GM23248 (cell line): ENCODE measurements around the gene DCAF5. TPM values are rescaled to one million over a fixed set of nuclear protein-coding genes. Genes with fewer than 3 reads are reported as not detected.

ENCODE experiments used
- DNase-seq: peaks from one replicate; pipeline ENCODE4 v3.0.0-alpha.2; 2015
- H2AFZ ChIP-seq: fragments of 200-600 bp; sonication (generic); 2 replicates; pipeline ENCODE4 v1.6.1; 2016; ENCODE audit warnings: antibody characterized with exemption
- H3F3A ChIP-seq: fragments of 200-600 bp; sonication (generic); 2 replicates; pipeline ENCODE4 v1.6.1; 2016; ENCODE audit warnings: mild to moderate bottlenecking, antibody characterized with exemption, mixed run types; ENCODE audit not compliant: insufficient read depth
- H3K27ac ChIP-seq: fragments of 200-600 bp; sonication (generic); 2 replicates; pipeline ENCODE4 v1.5.1; 2016; ENCODE audit warnings: mild to moderate bottlenecking
- H3K27me3 ChIP-seq: fragments of 200-600 bp; sonication (generic); replicated peaks from 2 replicates; pipeline ENCODE4 v1.6.1; 2016; ENCODE audit warnings: mild to moderate bottlenecking; ENCODE audit not compliant: insufficient read depth
- H3K36me3 ChIP-seq: fragments of 200-600 bp; sonication (generic); 2 replicates; pipeline ENCODE4 v1.6.1; 2016; ENCODE audit warnings: low read depth, mild to moderate bottlenecking
- H3K4me1 ChIP-seq: fragments of 200-600 bp; sonication (generic); 2 replicates; pipeline ENCODE4 v1.6.1; 2016; ENCODE audit warnings: mild to moderate bottlenecking; ENCODE audit not compliant: insufficient read depth
- H3K4me2 ChIP-seq: fragments of 200-600 bp; sonication (generic); one replicate; pipeline ENCODE4 v1.6.1; 2016; ENCODE audit warnings: mild to moderate bottlenecking; ENCODE audit not compliant: unreplicated experiment
- H3K4me3 ChIP-seq: fragments of 200-600 bp; sonication (generic); 2 replicates; pipeline ENCODE4 v1.5.1; 2016; ENCODE audit warnings: mild to moderate bottlenecking
- H3K79me2 ChIP-seq: fragments of 200-600 bp; sonication (generic); 2 replicates; pipeline ENCODE4 v1.6.1; 2016; ENCODE audit warnings: mild to moderate bottlenecking; ENCODE audit not compliant: insufficient read depth
- H3K9ac ChIP-seq: fragments of 200-600 bp; sonication (generic); 2 replicates; pipeline ENCODE4 v1.6.1; 2016; ENCODE audit warnings: mild to moderate bottlenecking
- H3K9me2 ChIP-seq: fragments of 200-600 bp; sonication (generic); 2 replicates; pipeline ENCODE4 v1.6.1; 2016; ENCODE audit warnings: mixed run types, mild to moderate bottlenecking, moderate library complexity; ENCODE audit not compliant: insufficient read depth
- H3K9me3 ChIP-seq: fragments of 200-600 bp; sonication (generic); one replicate; pipeline ENCODE4 v1.6.1; 2017; ENCODE audit warnings: low read depth
- H4K20me1 ChIP-seq: fragments of 200-600 bp; sonication (generic); 2 replicates; pipeline ENCODE4 v1.6.0; 2016; ENCODE audit not compliant: insufficient read depth
- EZH2 ChIP-seq: fragments of 200-600 bp; sonication (generic); IDR thresholded peaks from 2 replicates; pipeline ENCODE4 v1.6.1; 2018; ENCODE audit warnings: antibody characterized with exemption, mild to moderate bottlenecking; ENCODE audit not compliant: insufficient read depth, poor library complexity, severe bottlenecking
- EZH2phosphoT487 ChIP-seq: fragments of 200-600 bp; sonication (generic); IDR thresholded peaks from 2 replicates; pipeline ENCODE4 v1.6.1; 2018; ENCODE audit warnings: antibody characterized with exemption, moderate library complexity, mild to moderate bottlenecking, low read depth; ENCODE audit not compliant: insufficient read depth
- WGBS, 2 experiments: methylation state at CpG; one replicate each; pipeline ENCODE4 v1.1.6; 2015 to 2017; ENCODE audit warnings: low lambda C conversion rate in 2 of 2, low coverage in 1 of 2; ENCODE audit errors: missing lambda C conversion rate in 2 of 2; 5-methylcytosine and 5-hydroxymethylcytosine counted together
- in situ Hi-C: fragments of 300-500 bp; cut with MboI; formaldehyde crosslinking; loops from 2 replicates; pipeline ENCODE4 v1.15.0; 2020
- polyA plus RNA-seq: library from polyadenylated mRNA; unstranded; fragments of >200 nt; fragmentation: Nextera tagmentation; extraction: Ambion mirVana; gene quantifications from 2 replicates; pipeline ENCODE4 v1.2.1, GENCODE V29; 2016
- small RNA-seq: library from RNA; depleted of rRNA; stranded (forward); fragments of <200 nt; gene quantifications from one replicate; pipeline ENCODE3, GENCODE V24; 2014; ENCODE audit warnings: low read depth, low replicate concordance
- total RNA-seq: library from RNA; depleted of rRNA; stranded (reverse); fragments of >200 nt; shearing (Covaris generic); gene quantifications from 2 replicates; pipeline ENCODE4 v1.2.3, GENCODE V29; 2014; rRNA removed

DCAF5 gene
- total and polyA plus RNA-seq, 2 experiments from 2014 or later, result 24.5 to 26.4 TPM

DNA sequence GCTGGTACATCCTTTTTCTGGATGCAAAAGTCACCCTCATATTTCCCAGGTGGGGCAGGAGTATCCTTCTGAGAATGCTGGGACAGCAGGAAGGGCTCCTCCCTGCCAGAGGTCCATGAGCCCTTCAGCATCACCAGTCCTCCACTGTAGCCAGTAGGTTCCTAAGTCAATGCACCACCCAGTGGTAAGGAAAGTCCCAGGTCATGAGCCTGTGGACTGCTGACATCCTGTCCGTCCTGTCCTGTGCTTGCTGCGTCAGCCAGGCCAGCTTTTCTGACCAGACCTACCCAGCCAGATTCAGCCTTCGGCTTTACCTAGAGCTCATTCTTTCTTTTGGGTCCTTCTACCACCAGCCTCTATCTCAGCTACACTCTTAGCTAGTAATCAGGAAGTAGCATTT is 150.8 kb downstream of the DCAF5 start:
- H3K4me3 ChIP-seq, result no peak overlapping the region
- in situ Hi-C loops, result no loop called here
- TF ChIP-seq EZH2, result no peak
- no peak for TF ChIP-seq EZH2phosphoT487
- no peaks in the 10 kb centered on the region for H4K20me1 ChIP-seq
- H3K9me3 ChIP-seq, result no peaks in the 10 kb centered on the region
- no peak overlapping the region for H2AFZ ChIP-seq
- no peak overlapping the region for H3K4me2 ChIP-seq
- H3K27me3 ChIP-seq, result no peaks in the 10 kb centered on the region
- no peak overlapping the region for H3K27ac ChIP-seq
- no peak overlapping the region for H3K9ac ChIP-seq
- H3K9me2 ChIP-seq, result no peaks in the 10 kb centered on the region
- 83 to 95% methylated on average over 3 of the region's 3 CpGs for WGBS, 2 experiments
- H3K36me3 ChIP-seq, result no peaks in the 10 kb centered on the region
- peak; percentile 29 for DNase-seq
- no peaks in the 10 kb centered on the region for H3K79me2 ChIP-seq
- H3F3A ChIP-seq, result peaks cover 13% of the 10 kb centered on the region; the same call in 1 of the 2 replicates
- peaks cover 18% of the 10 kb centered on the region for H3K4me1 ChIP-seq

DNA sequence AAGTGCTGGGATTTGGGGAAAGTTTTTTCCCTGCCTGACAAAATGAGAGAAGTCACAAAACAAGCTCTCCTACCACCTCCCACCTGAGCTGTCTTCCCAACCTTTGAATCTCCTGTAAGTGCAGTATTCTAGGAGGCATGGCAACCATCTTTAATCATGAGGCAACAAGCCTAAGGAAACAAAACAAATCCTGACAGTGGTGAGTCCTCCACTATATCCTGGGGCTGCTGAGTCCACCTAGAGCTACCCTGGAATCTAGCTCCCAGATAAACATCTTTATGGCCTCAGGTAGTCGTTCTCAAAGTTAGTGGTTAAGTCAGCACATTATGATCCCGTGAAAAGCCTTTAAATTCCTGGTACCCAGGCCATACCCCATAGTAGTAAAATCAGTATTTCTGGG is 151.5 kb downstream of the DCAF5 start:
- no peaks in the 10 kb centered on the region for H3K9me3 ChIP-seq
- no peaks in the 10 kb centered on the region for H4K20me1 ChIP-seq
- no peak overlapping the region for H3K27ac ChIP-seq
- 92 to 95% methylated on average over 2 of the region's 2 CpGs for WGBS, 2 experiments
- H3K36me3 ChIP-seq, result no peaks in the 10 kb centered on the region
- in situ Hi-C loops, result no loop called here
- no peak overlapping the region for H2AFZ ChIP-seq
- H3K4me3 ChIP-seq, result no peak overlapping the region
- peaks cover 13% of the 10 kb centered on the region; the same call in 1 of the 2 replicates for H3F3A ChIP-seq
- no peak for TF ChIP-seq EZH2phosphoT487
- TF ChIP-seq EZH2, result no peak
- no peaks in the 10 kb centered on the region for H3K9me2 ChIP-seq
- no peak for DNase-seq
- no peaks in the 10 kb centered on the region for H3K79me2 ChIP-seq
- no peak overlapping the region for H3K9ac ChIP-seq
- no peaks in the 10 kb centered on the region for H3K27me3 ChIP-seq
- peaks cover 18% of the 10 kb centered on the region for H3K4me1 ChIP-seq
- no peak overlapping the region for H3K4me2 ChIP-seq

Small RNA genes within 50 kb of the gene (small RNA-seq; reads per million reads assigned to genes)
- gene RF00019 (not detected), gene RPS29P1 (not detected)

Other genes starting within 250 kb of the DCAF5 start
- 403 and 414 TPM in 2 replicates for gene ACTN1, start 173.8 kb downstream of the DCAF5 start, total RNA-seq
- gene ACTN1, start 173.8 kb downstream of the DCAF5 start, polyA plus RNA-seq, result 593 and 597 TPM in 2 replicates
- gene EXD2, start 38.4 kb upstream of the DCAF5 start, total RNA-seq, result 10.9 and 17.3 TPM in 2 replicates
- 19.6 and 20.1 TPM in 2 replicates for gene EXD2, start 38.4 kb upstream of the DCAF5 start, polyA plus RNA-seq
- gene GALNT16, start 107.0 kb upstream of the DCAF5 start, total RNA-seq, result 1.4 and 4.2 TPM in 2 replicates
- gene GALNT16, start 107.0 kb upstream of the DCAF5 start, polyA plus RNA-seq, result 0.59 and 0.86 TPM in 2 replicates
- 70.4 and 132 TPM in 2 replicates for gene ERH, start 245.2 kb upstream of the DCAF5 start, total RNA-seq
- gene ERH, start 245.2 kb upstream of the DCAF5 start, polyA plus RNA-seq, result 109 and 136 TPM in 2 replicates
- 89.7 and 90.9 TPM in 2 replicates for gene SLC39A9, start 245.6 kb upstream of the DCAF5 start, total RNA-seq
- gene SLC39A9, start 245.6 kb upstream of the DCAF5 start, polyA plus RNA-seq, result 32.7 and 32.9 TPM in 2 replicates